ENCODE measurements around the gene NTNG2. TPM values are rescaled to one million over a fixed set of nuclear protein-coding genes. Genes with fewer than 3 reads are reported as not detected.

NTNG2 gene
- total RNA-seq, 1 donor from 2014 or later, result 6.2 TPM

GRCh38 chr9:132216861-132217619, 55.2 kb downstream of the NTNG2 start:
- TF ChIP-seq, protein P1, sequence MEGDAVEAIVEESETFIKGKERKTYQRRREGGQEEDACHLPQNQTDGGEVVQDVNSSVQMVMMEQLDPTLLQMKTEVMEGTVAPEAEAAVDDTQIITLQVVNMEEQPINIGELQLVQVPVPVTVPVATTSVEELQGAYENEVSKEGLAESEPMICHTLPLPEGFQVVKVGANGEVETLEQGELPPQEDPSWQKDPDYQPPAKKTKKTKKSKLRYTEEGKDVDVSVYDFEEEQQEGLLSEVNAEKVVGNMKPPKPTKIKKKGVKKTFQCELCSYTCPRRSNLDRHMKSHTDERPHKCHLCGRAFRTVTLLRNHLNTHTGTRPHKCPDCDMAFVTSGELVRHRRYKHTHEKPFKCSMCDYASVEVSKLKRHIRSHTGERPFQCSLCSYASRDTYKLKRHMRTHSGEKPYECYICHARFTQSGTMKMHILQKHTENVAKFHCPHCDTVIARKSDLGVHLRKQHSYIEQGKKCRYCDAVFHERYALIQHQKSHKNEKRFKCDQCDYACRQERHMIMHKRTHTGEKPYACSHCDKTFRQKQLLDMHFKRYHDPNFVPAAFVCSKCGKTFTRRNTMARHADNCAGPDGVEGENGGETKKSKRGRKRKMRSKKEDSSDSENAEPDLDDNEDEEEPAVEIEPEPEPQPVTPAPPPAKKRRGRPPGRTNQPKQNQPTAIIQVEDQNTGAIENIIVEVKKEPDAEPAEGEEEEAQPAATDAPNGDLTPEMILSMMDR (IDR thresholded peaks at IDR 0.05), result no peak
- H3K27ac Mint-ChIP-seq (ENCODE audit: unreplicated experiment), result no peak overlapping the region
- H3K4me1 Mint-ChIP-seq (ENCODE audit: unreplicated experiment), result peaks cover 10% of the 10 kb centered on the region
- no peak overlapping the region for H3K4me3 Mint-ChIP-seq (ENCODE audit: unreplicated experiment)
- H3K27me3 Mint-ChIP-seq (ENCODE audit: unreplicated experiment), result peaks cover 27% of the 10 kb centered on the region
- DNase-seq (ENCODE audit: extremely low spot score, unreplicated experiment), result no peak
- no peaks in the 10 kb centered on the region for H3K36me3 Mint-ChIP-seq (ENCODE audit: unreplicated experiment)
- H3K9me3 Mint-ChIP-seq (ENCODE audit: unreplicated experiment), result no peaks in the 10 kb centered on the region

- Mint-ChIP-seq H3K27me3 (ENCODE audit: unreplicated experiment) (peaks cover 32% of the 10 kb centered on the region), H3K9me3 (ENCODE audit: unreplicated experiment) (no peaks in the 10 kb centered on the region), H3K4me1 (ENCODE audit: unreplicated experiment) (peaks cover 10% of the 10 kb centered on the region), H3K27ac (ENCODE audit: unreplicated experiment) (no peak overlapping the region), H3K4me3 (ENCODE audit: unreplicated experiment) (no peak overlapping the region), H3K36me3 (ENCODE audit: unreplicated experiment) (no peaks in the 10 kb centered on the region)
- DNase-seq (ENCODE audit: extremely low spot score, unreplicated experiment), result no peak
- TF ChIP-seq, protein P1 (IDR thresholded peaks at IDR 0.05), result no peak
Measured at GRCh38 chr9:132218208-132218607, 56.4 kb downstream of the NTNG2 start.

DNA sequence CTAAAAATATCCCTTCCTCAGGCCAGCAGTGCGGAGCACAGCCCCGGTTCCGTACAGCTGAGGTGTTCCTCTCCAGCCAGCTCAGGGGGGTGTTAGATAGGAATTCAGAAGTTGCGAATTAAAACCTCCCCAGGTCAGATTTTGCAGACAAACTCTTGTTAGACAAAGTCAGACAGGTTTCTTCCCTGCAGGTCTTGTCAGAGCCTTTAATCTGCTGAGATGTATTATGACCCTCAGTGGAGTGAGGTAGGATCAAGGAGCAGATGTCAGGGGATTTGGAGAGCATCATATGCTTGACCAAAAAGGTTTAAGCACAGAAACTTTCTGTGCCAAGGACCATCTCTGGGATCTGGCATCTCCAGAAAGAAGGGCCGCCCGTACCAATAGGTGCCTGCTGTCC, 60.1 kb downstream of the NTNG2 start:
- Mint-ChIP-seq H3K27me3 (ENCODE audit: unreplicated experiment) (peaks cover 57% of the 10 kb centered on the region), H3K27ac (ENCODE audit: unreplicated experiment) (no peak overlapping the region), H3K4me1 (ENCODE audit: unreplicated experiment) (no peaks in the 10 kb centered on the region), H3K9me3 (ENCODE audit: unreplicated experiment) (no peaks in the 10 kb centered on the region), H3K36me3 (ENCODE audit: unreplicated experiment) (no peaks in the 10 kb centered on the region), H3K4me3 (ENCODE audit: unreplicated experiment) (no peak overlapping the region)
- TF ChIP-seq, protein P1 (IDR thresholded peaks at IDR 0.05), result no peak
- DNase-seq (ENCODE audit: extremely low spot score, unreplicated experiment), result no peak

GRCh38 chr9:132224645-132225044, 62.8 kb downstream of the NTNG2 start:
- peaks cover 61% of the 10 kb centered on the region for H3K27me3 Mint-ChIP-seq (ENCODE audit: unreplicated experiment)
- H3K27ac Mint-ChIP-seq (ENCODE audit: unreplicated experiment), result no peak overlapping the region
- H3K4me3 Mint-ChIP-seq (ENCODE audit: unreplicated experiment), result no peak overlapping the region
- H3K4me1 Mint-ChIP-seq (ENCODE audit: unreplicated experiment), result no peaks in the 10 kb centered on the region
- no peaks in the 10 kb centered on the region for H3K36me3 Mint-ChIP-seq (ENCODE audit: unreplicated experiment)
- H3K9me3 Mint-ChIP-seq (ENCODE audit: unreplicated experiment), result no peaks in the 10 kb centered on the region
- no peak for DNase-seq (ENCODE audit: extremely low spot score, unreplicated experiment)
- TF ChIP-seq, protein P1 (IDR thresholded peaks at IDR 0.05), result no peak

GRCh38 chr9:132226571-132227430, 64.9 kb downstream of the NTNG2 start:
- H3K9me3 Mint-ChIP-seq (ENCODE audit: unreplicated experiment), result no peaks in the 10 kb centered on the region
- no peak overlapping the region for H3K4me3 Mint-ChIP-seq (ENCODE audit: unreplicated experiment)
- peaks cover 53% of the 10 kb centered on the region for H3K27me3 Mint-ChIP-seq (ENCODE audit: unreplicated experiment)
- no peaks in the 10 kb centered on the region for H3K4me1 Mint-ChIP-seq (ENCODE audit: unreplicated experiment)
- H3K27ac Mint-ChIP-seq (ENCODE audit: unreplicated experiment), result no peak overlapping the region
- DNase-seq (ENCODE audit: extremely low spot score, unreplicated experiment), result no peak
- no peaks in the 10 kb centered on the region for H3K36me3 Mint-ChIP-seq (ENCODE audit: unreplicated experiment)
- TF ChIP-seq, protein P1 (IDR thresholded peaks at IDR 0.05), result no peak

All from osteocyte (in vitro differentiated cells).